HEK293 (cell line): Measurements from ENCODE around the gene ZNF48.

ENCODE experiments used
- GFI1B ChIP-seq: fragments of 450-650 bp; formaldehyde crosslinking; IDR thresholded peaks from 2 replicates; pipeline ENCODE4 v1.5.1; 2016; ENCODE audit warnings: missing biosample characterization, missing genetic modification characterization
- HOXA7 ChIP-seq: sonication (generic); formaldehyde crosslinking; IDR thresholded peaks from 2 replicates; pipeline ENCODE4 v1.8.1; 2022; ENCODE audit warnings: missing genetic modification reagents, borderline replicate concordance
- KLF1 ChIP-seq: fragments of 450-650 bp; formaldehyde crosslinking; IDR thresholded peaks from 2 replicates; pipeline ENCODE4 v1.5.1; 2016; ENCODE audit warnings: missing biosample characterization, missing genetic modification characterization
- MZF1 ChIP-seq: fragments of 450-650 bp; formaldehyde crosslinking; IDR thresholded peaks from 2 replicates; pipeline ENCODE4 v1.5.1; 2017; ENCODE audit warnings: missing biosample characterization, missing genetic modification characterization, borderline replicate concordance
- OVOL3 ChIP-seq: fragments of 450-650 bp; formaldehyde crosslinking; IDR thresholded peaks from 2 replicates; pipeline ENCODE4 v1.5.1; 2016; ENCODE audit warnings: missing biosample characterization, missing genetic modification characterization
- REPIN1 ChIP-seq: fragments of 450-650 bp; formaldehyde crosslinking; IDR thresholded peaks from 2 replicates; pipeline ENCODE4 v1.5.1; 2017; ENCODE audit warnings: missing biosample characterization, missing genetic modification characterization, low read depth
- SCRT2 ChIP-seq: fragments of 450-650 bp; formaldehyde crosslinking; IDR thresholded peaks from 2 replicates; pipeline ENCODE4 v1.5.1; 2016; ENCODE audit warnings: missing biosample characterization, missing genetic modification characterization
- SP3 ChIP-seq: fragments of 450-650 bp; formaldehyde crosslinking; IDR thresholded peaks from 2 replicates; pipeline ENCODE4 v1.5.1; 2016; ENCODE audit warnings: missing biosample characterization, missing genetic modification characterization
- TRIM28 ChIP-seq: IDR thresholded peaks from 2 replicates; pipeline ENCODE4 v1.6.1; 2011; ENCODE audit warnings: low read length, control low read depth, borderline replicate concordance
- YY1 ChIP-seq: fragments of 450-650 bp; formaldehyde crosslinking; IDR thresholded peaks from 2 replicates; pipeline ENCODE4 v1.5.1; 2018; ENCODE audit warnings: missing biosample characterization, missing genetic modification characterization
- ZBTB1 ChIP-seq: fragments of 450-650 bp; formaldehyde crosslinking; IDR thresholded peaks from 2 replicates; pipeline ENCODE4 v1.5.1; 2016; ENCODE audit warnings: missing biosample characterization, missing genetic modification characterization
- ZFP41 ChIP-seq: fragments of 450-650 bp; formaldehyde crosslinking; IDR thresholded peaks from 2 replicates; pipeline ENCODE4 v1.5.1; 2016; ENCODE audit warnings: missing biosample characterization, missing genetic modification characterization, borderline replicate concordance
- ZNF112 ChIP-seq: fragments of 450-650 bp; formaldehyde crosslinking; IDR thresholded peaks from 2 replicates; pipeline ENCODE4 v1.5.0; 2017; ENCODE audit warnings: missing biosample characterization, missing genetic modification characterization
- ZNF155 ChIP-seq: fragments of 450-650 bp; formaldehyde crosslinking; IDR thresholded peaks from 2 replicates; pipeline ENCODE4 v1.5.1; 2016; ENCODE audit warnings: missing biosample characterization, missing genetic modification characterization
- ZNF2 ChIP-seq: fragments of 450-650 bp; formaldehyde crosslinking; IDR thresholded peaks from 2 replicates; pipeline ENCODE4 v1.5.1; 2016; ENCODE audit warnings: missing biosample characterization, missing genetic modification characterization
- ZNF221 ChIP-seq: fragments of 450-650 bp; formaldehyde crosslinking; IDR thresholded peaks from 2 replicates; pipeline ENCODE4 v1.5.1; 2017; ENCODE audit warnings: missing biosample characterization, missing genetic modification characterization, borderline replicate concordance
- ZNF24 ChIP-seq: fragments of 450-650 bp; formaldehyde crosslinking; IDR thresholded peaks from 2 replicates; pipeline ENCODE4 v1.5.1; 2016; ENCODE audit warnings: missing biosample characterization, missing genetic modification characterization
- ZNF416 ChIP-seq: fragments of 450-650 bp; formaldehyde crosslinking; IDR thresholded peaks from 2 replicates; pipeline ENCODE4 v1.5.1; 2016; ENCODE audit warnings: missing biosample characterization, missing genetic modification characterization
- ZNF514 ChIP-seq: fragments of 450-650 bp; formaldehyde crosslinking; IDR thresholded peaks from 2 replicates; pipeline ENCODE4 v1.5.1; 2016; ENCODE audit warnings: missing biosample characterization, missing genetic modification characterization
- ZNF544 ChIP-seq: fragments of 450-650 bp; formaldehyde crosslinking; IDR thresholded peaks from 2 replicates; pipeline ENCODE4 v1.5.0; 2017; ENCODE audit warnings: missing biosample characterization, missing genetic modification characterization
- ZNF555 ChIP-seq: fragments of 450-650 bp; formaldehyde crosslinking; conservative IDR thresholded peaks from 2 replicates; pipeline ENCODE4 v1.5.1; 2017; ENCODE audit warnings: missing biosample characterization, mild to moderate bottlenecking, missing genetic modification characterization, inconsistent platforms
- ZNF560 ChIP-seq: fragments of 450-650 bp; formaldehyde crosslinking; IDR thresholded peaks from 2 replicates; pipeline ENCODE4 v1.5.1; 2017; ENCODE audit warnings: missing biosample characterization, missing genetic modification characterization, borderline replicate concordance
- ZNF561 ChIP-seq: fragments of 450-650 bp; IDR thresholded peaks from 2 replicates; pipeline ENCODE4 v1.5.1; 2018; ENCODE audit warnings: missing biosample characterization, missing genetic modification characterization, borderline replicate concordance
- ZNF600 ChIP-seq: fragments of 450-650 bp; formaldehyde crosslinking; IDR thresholded peaks from 2 replicates; pipeline ENCODE4 v1.5.1; 2016; ENCODE audit warnings: missing biosample characterization, missing genetic modification characterization
- ZNF664 ChIP-seq: fragments of 450-650 bp; formaldehyde crosslinking; IDR thresholded peaks from 2 replicates; pipeline ENCODE4 v1.5.1; 2016; ENCODE audit warnings: missing biosample characterization, missing genetic modification characterization
- ZNF707 ChIP-seq: fragments of 450-650 bp; formaldehyde crosslinking; IDR thresholded peaks from 2 replicates; pipeline ENCODE4 v1.5.1; 2016; ENCODE audit warnings: missing biosample characterization, missing genetic modification characterization
- ZNF777 ChIP-seq: fragments of 450-650 bp; formaldehyde crosslinking; IDR thresholded peaks from 2 replicates; pipeline ENCODE4 v1.5.1; 2017; ENCODE audit warnings: missing biosample characterization, missing genetic modification characterization, borderline replicate concordance
- ZNF830 ChIP-seq: fragments of 450-650 bp; IDR thresholded peaks from 2 replicates; pipeline ENCODE4 v1.5.0; 2018; ENCODE audit warnings: missing biosample characterization, missing genetic modification characterization, low read depth, mild to moderate bottlenecking, moderate library complexity
- ZSCAN23 ChIP-seq: fragments of 450-650 bp; formaldehyde crosslinking; IDR thresholded peaks from 2 replicates; pipeline ENCODE4 v1.5.1; 2016; ENCODE audit warnings: missing biosample characterization, missing genetic modification characterization
- ZXDB ChIP-seq: fragments of 450-650 bp; formaldehyde crosslinking; IDR thresholded peaks from 2 replicates; pipeline ENCODE4 v1.5.1; 2016; ENCODE audit warnings: missing biosample characterization, missing genetic modification characterization
- TF ChIP-seq, protein P1 (sequence below): fragments of 450-650 bp; formaldehyde crosslinking; IDR thresholded peaks from 2 replicates; pipeline ENCODE4 v1.5.1; 2017; ENCODE audit warnings: missing biosample characterization, missing genetic modification characterization
- TF ChIP-seq, protein P2 (sequence below): fragments of 450-650 bp; formaldehyde crosslinking; IDR thresholded peaks from 2 replicates; pipeline ENCODE4 v1.5.1; 2016; ENCODE audit warnings: missing biosample characterization, missing genetic modification characterization
- TF ChIP-seq, protein P3 (sequence below): fragments of 450-650 bp; formaldehyde crosslinking; conservative IDR thresholded peaks from 2 replicates; pipeline ENCODE4 v1.5.1; 2016; ENCODE audit warnings: low read depth, missing biosample characterization, missing genetic modification characterization
- TF ChIP-seq, protein P4 (sequence below): fragments of 450-650 bp; formaldehyde crosslinking; IDR thresholded peaks from 2 replicates; pipeline ENCODE4 v1.5.1; 2016; ENCODE audit warnings: missing biosample characterization, missing genetic modification characterization

ZNF48 gene

DNA sequence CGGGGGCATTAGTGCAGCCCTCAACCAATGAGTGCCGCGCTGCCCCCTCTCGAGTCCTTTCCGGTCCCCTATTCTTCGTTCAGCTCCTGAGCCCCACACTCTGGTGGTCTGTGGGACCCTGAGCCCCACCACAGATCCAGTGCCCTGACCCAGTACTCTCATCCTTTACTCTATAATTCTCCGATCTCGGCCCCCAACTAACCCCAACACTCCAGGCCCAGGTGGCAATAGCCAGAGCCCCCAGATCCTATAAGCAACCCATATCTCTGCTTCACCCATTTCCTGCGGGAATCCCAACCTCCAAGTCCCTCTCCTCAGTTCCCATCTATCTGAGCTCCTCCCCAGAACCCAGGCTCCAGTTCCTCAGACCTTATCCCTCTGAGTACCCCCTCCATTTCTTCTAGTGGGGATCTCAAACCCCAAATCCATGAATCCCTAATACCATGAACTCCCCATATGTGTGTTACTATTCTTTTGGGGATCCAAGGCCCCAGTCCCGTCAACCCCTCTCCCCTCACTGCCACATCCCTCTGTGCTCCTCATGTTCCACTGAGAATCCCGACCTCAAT, 23.9 kb upstream of the ZNF48 start (continued):
- TF ChIP-seq, protein P1, sequence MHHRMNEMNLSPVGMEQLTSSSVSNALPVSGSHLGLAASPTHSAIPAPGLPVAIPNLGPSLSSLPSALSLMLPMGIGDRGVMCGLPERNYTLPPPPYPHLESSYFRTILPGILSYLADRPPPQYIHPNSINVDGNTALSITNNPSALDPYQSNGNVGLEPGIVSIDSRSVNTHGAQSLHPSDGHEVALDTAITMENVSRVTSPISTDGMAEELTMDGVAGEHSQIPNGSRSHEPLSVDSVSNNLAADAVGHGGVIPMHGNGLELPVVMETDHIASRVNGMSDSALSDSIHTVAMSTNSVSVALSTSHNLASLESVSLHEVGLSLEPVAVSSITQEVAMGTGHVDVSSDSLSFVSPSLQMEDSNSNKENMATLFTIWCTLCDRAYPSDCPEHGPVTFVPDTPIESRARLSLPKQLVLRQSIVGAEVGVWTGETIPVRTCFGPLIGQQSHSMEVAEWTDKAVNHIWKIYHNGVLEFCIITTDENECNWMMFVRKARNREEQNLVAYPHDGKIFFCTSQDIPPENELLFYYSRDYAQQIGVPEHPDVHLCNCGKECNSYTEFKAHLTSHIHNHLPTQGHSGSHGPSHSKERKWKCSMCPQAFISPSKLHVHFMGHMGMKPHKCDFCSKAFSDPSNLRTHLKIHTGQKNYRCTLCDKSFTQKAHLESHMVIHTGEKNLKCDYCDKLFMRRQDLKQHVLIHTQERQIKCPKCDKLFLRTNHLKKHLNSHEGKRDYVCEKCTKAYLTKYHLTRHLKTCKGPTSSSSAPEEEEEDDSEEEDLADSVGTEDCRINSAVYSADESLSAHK, result 0 out of 2 replicates have a peak, but pooled peaks have one; percentile 18
- TF ChIP-seq ZXDB (tag by site-specific recombination) (no peak), ZNF600 (tag by site-specific recombination) (no peak), ZNF514 (tag by site-specific recombination) (no peak), GFI1B (no peak; the same call in 1 of the 2 replicates), ZNF560 (no peak), ZNF155 (tag by site-specific recombination) (no peak), TRIM28 (no peak), ZNF830 (tag by site-specific recombination) (no peak), ZNF112 (tag by site-specific recombination) (no peak), ZNF555 (tag by site-specific recombination) (no peak), ZNF777 (no peak), ZNF544 (tag by site-specific recombination) (no peak), SP3 (tag by site-specific recombination) (no peak), HOXA7 (CRISPR knock-in tag) (no peak), MZF1 (no peak), ZFP41 (tag by site-specific recombination) (no peak), ZNF416 (tag by site-specific recombination) (no peak), ZNF2 (0 out of 2 replicates have a peak, but pooled peaks have one; percentile 20), ZNF664 (tag by site-specific recombination) (no peak), OVOL3 (tag by site-specific recombination) (no peak), YY1 (tag by site-specific recombination) (no peak), KLF1 (tag by site-specific recombination) (no peak; the same call in 1 of the 2 replicates), REPIN1 (tag by site-specific recombination) (no peak), ZNF24 (tag by site-specific recombination) (0 out of 2 replicates have a peak, but pooled peaks have one; percentile 27), ZNF561 (tag by site-specific recombination) (no peak), ZBTB1 (tag by site-specific recombination) (no peak), ZNF221 (no peak), SCRT2 (no peak), ZSCAN23 (0 out of 2 replicates have a peak, but pooled peaks have one; percentile 54), ZNF707 (tag by site-specific recombination) (no peak)
- TF ChIP-seq, protein P2, sequence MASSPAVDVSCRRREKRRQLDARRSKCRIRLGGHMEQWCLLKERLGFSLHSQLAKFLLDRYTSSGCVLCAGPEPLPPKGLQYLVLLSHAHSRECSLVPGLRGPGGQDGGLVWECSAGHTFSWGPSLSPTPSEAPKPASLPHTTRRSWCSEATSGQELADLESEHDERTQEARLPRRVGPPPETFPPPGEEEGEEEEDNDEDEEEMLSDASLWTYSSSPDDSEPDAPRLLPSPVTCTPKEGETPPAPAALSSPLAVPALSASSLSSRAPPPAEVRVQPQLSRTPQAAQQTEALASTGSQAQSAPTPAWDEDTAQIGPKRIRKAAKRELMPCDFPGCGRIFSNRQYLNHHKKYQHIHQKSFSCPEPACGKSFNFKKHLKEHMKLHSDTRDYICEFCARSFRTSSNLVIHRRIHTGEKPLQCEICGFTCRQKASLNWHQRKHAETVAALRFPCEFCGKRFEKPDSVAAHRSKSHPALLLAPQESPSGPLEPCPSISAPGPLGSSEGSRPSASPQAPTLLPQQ, result peak; percentile 79
- TF ChIP-seq, protein P3, sequence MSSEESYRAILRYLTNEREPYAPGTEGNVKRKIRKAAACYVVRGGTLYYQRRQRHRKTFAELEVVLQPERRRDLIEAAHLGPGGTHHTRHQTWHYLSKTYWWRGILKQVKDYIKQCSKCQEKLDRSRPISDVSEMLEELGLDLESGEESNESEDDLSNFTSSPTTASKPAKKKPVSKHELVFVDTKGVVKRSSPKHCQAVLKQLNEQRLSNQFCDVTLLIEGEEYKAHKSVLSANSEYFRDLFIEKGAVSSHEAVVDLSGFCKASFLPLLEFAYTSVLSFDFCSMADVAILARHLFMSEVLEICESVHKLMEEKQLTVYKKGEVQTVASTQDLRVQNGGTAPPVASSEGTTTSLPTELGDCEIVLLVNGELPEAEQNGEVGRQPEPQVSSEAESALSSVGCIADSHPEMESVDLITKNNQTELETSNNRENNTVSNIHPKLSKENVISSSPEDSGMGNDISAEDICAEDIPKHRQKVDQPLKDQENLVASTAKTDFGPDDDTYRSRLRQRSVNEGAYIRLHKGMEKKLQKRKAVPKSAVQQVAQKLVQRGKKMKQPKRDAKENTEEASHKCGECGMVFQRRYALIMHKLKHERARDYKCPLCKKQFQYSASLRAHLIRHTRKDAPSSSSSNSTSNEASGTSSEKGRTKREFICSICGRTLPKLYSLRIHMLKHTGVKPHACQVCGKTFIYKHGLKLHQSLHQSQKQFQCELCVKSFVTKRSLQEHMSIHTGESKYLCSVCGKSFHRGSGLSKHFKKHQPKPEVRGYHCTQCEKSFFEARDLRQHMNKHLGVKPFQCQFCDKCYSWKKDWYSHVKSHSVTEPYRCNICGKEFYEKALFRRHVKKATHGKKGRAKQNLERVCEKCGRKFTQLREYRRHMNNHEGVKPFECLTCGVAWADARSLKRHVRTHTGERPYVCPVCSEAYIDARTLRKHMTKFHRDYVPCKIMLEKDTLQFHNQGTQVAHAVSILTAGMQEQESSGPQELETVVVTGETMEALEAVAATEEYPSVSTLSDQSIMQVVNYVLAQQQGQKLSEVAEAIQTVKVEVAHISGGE (tag by site-specific recombination), result peak; percentile 56
- TF ChIP-seq, protein P4, sequence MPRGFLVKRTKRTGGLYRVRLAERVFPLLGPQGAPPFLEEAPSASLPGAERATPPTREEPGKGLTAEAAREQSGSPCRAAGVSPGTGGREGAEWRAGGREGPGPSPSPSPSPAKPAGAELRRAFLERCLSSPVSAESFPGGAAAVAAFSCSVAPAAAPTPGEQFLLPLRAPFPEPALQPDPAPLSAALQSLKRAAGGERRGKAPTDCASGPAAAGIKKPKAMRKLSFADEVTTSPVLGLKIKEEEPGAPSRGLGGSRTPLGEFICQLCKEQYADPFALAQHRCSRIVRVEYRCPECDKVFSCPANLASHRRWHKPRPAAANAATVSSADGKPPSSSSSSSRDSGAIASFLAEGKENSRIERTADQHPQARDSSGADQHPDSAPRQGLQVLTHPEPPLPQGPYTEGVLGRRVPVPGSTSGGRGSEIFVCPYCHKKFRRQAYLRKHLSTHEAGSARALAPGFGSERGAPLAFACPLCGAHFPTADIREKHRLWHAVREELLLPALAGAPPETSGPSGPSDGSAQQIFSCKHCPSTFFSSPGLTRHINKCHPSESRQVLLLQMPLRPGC (tag by site-specific recombination), result no peak
